ENCODE data around the gene TMEM229B. TPM values are rescaled to one million over a fixed set of nuclear protein-coding genes. Genes with fewer than 3 reads are reported as not detected.

The TMEM229B gene
- total and polyA plus RNA-seq, 4 donors: 0.40 to 2.0 (median 1.6) TPM

GRCh38 chr14:67501670-67502069 is 13.1 kb upstream of the TMEM229B start:
- Histone ChIP-seq H3K9me3 (ENCODE audit: control insufficient read depth in 4 of 4, low read length in 3 of 4) (no peaks in the 10 kb centered on the region), H3K4me3 (ENCODE audit: low read depth in 1 of 3, low read length in 3 of 3) (no peak overlapping the region), H3K36me3 (ENCODE audit: control insufficient read depth in 4 of 4, insufficient read depth in 3 of 4, low read depth in 1 of 4, low read length in 3 of 4) (no peaks in the 10 kb centered on the region), H3K27me3 (ENCODE audit: control insufficient read depth in 4 of 4, insufficient read depth in 4 of 4, low read length in 3 of 4) (no peaks in the 10 kb centered on the region), H3K9ac (ENCODE audit: low read depth in 1 of 2, low read length in 2 of 2) (no peak overlapping the region), H3K4me1 (ENCODE audit: control insufficient read depth in 4 of 4, insufficient read depth in 4 of 4, low read length in 3 of 4) (no peaks in the 10 kb centered on the region), H3K27ac (ENCODE audit: low read depth in 1 of 2, low read length in 2 of 2) (no peak overlapping the region)
- TF ChIP-seq MAX (IDR thresholded peaks at IDR 0.05): no peak
- no peak for TF ChIP-seq EGR1 (IDR thresholded peaks at IDR 0.05; ENCODE audit: low read depth in 2 of 2)
- no peak for TF ChIP-seq JUND (IDR thresholded peaks at IDR 0.05)
- TF ChIP-seq ATF3 (IDR thresholded peaks at IDR 0.05): no peak
- TF ChIP-seq SP1 (IDR thresholded peaks at IDR 0.05): no peak
- TF ChIP-seq REST (IDR thresholded peaks at IDR 0.05): no peak
- no peak for TF ChIP-seq GABPA (IDR thresholded peaks at IDR 0.05 in 1 of 2, conservative IDR thresholded peaks at IDR 0.05 in 1 of 2)
- TF ChIP-seq NR2F2 (IDR thresholded peaks at IDR 0.05): no peak
- TF ChIP-seq YY1 (IDR thresholded peaks at IDR 0.05): no peak
- TF ChIP-seq FOXA1 (IDR thresholded peaks at IDR 0.05): no peak
- TF ChIP-seq TAF1 (conservative IDR thresholded peaks at IDR 0.05): no peak
- TF ChIP-seq FOXA2 (IDR thresholded peaks at IDR 0.05): no peak
- no peak for TF ChIP-seq ZBTB33 (IDR thresholded peaks at IDR 0.05)
- no peak for TF ChIP-seq CTCF (IDR thresholded peaks at IDR 0.05; ENCODE audit: low read depth, low read length, missing input control)
- TF ChIP-seq RXRA (IDR thresholded peaks at IDR 0.05): no peak
- TF ChIP-seq HNF4A (conservative IDR thresholded peaks at IDR 0.05): no peak
- no peak for TF ChIP-seq HNF4G (IDR thresholded peaks at IDR 0.05)
- TF ChIP-seq RAD21 (IDR thresholded peaks at IDR 0.05): no peak
- no peak for DNase-seq (ENCODE audit: low spot score)
- WGBS: 86% methylated on average over 4 of the region's 4 CpGs

All from liver (tissue), 9 donors.